ENCODE results near the gene CLDN16. TPM values are rescaled to one million over a fixed set of nuclear protein-coding genes. Genes with fewer than 3 reads are reported as not detected.
A peak's percentile ranks its signal among the peaks of the same experiment; 100 is the strongest.

The CLDN16 gene
- total and polyA plus RNA-seq, 2 donors (not counting 1 experiment from before 2014, with no cell fraction given), result 0.10 to 0.33 TPM

- no peaks in the 10 kb centered on the region for H3K9me3 ChIP-seq (ENCODE audit: control insufficient read depth, insufficient read depth, low read depth, low read length)
- no peak overlapping the region for H3K4me3 ChIP-seq (replicated peaks in 1 of 4; ENCODE audit: control extremely low read depth in 1 of 4, insufficient read depth in 1 of 4, low read depth in 3 of 4, low read length in 4 of 4)
- H3K27me3 ChIP-seq (ENCODE audit: control insufficient read depth, insufficient read depth, low read length), result no peaks in the 10 kb centered on the region
- H3K4me1 ChIP-seq (ENCODE audit: control insufficient read depth, extremely low read depth, insufficient read depth, low read length), result no peaks in the 10 kb centered on the region
- no peak overlapping the region for H3K9ac ChIP-seq (ENCODE audit: insufficient read depth, low read length)
- no peak overlapping the region for H3K4me2 ChIP-seq (ENCODE audit: extremely low read depth, insufficient read depth, low read length)
- peak overlapping the region; percentile 14 for H2AFZ ChIP-seq (ENCODE audit: low read length)
- H3K36me3 ChIP-seq (ENCODE audit: control insufficient read depth, insufficient read depth, low read length), result no peaks in the 10 kb centered on the region
- no peaks in the 10 kb centered on the region for H4K20me1 ChIP-seq (ENCODE audit: control insufficient read depth, extremely low read depth, insufficient read depth, low read length)
- DNase-seq (ENCODE audit: low read depth in 2 of 2), result peak in 1 of 2 donors; percentile 43
- TF ChIP-seq EZH2 (IDR thresholded peaks at IDR 0.05; ENCODE audit: low read length, missing control alignments) (no peak), CTCF (conservative IDR thresholded peaks at IDR 0.05 in 1 of 2, IDR thresholded peaks at IDR 0.05 in 1 of 2; ENCODE audit: low read depth in 1 of 2, low read length in 2 of 2) (peak; percentile 44 to 54)
- H3K27ac ChIP-seq (ENCODE audit: insufficient read depth, low read length), result no peak overlapping the region
- no peaks in the 10 kb centered on the region for H3K79me2 ChIP-seq (ENCODE audit: control insufficient read depth, insufficient read depth, low read length)
These were observed 55.3 kb downstream of the CLDN16 start for GRCh38 chr3:190443257-190443656.

GRCh38 chr3:190444006-190444405 is 56.0 kb downstream of the CLDN16 start:
- H3K9me3 ChIP-seq (ENCODE audit: control insufficient read depth, insufficient read depth, low read depth, low read length), result no peaks in the 10 kb centered on the region
- H4K20me1 ChIP-seq (ENCODE audit: control insufficient read depth, extremely low read depth, insufficient read depth, low read length), result no peaks in the 10 kb centered on the region
- H3K4me3 ChIP-seq (replicated peaks in 1 of 4; ENCODE audit: control extremely low read depth in 1 of 4, insufficient read depth in 1 of 4, low read depth in 3 of 4, low read length in 4 of 4), result no peak overlapping the region
- no peak for DNase-seq (ENCODE audit: low read depth in 2 of 2)
- H3K9ac ChIP-seq (ENCODE audit: insufficient read depth, low read length), result no peak overlapping the region
- TF ChIP-seq EZH2 (IDR thresholded peaks at IDR 0.05; ENCODE audit: low read length, missing control alignments) (no peak), CTCF (conservative IDR thresholded peaks at IDR 0.05 in 1 of 2, IDR thresholded peaks at IDR 0.05 in 1 of 2; ENCODE audit: low read depth in 1 of 2, low read length in 2 of 2) (no peak)
- H3K27me3 ChIP-seq (ENCODE audit: control insufficient read depth, insufficient read depth, low read length), result no peaks in the 10 kb centered on the region
- H3K79me2 ChIP-seq (ENCODE audit: control insufficient read depth, insufficient read depth, low read length), result no peaks in the 10 kb centered on the region
- no peak overlapping the region for H3K27ac ChIP-seq (ENCODE audit: insufficient read depth, low read length)
- H2AFZ ChIP-seq (ENCODE audit: low read length), result no peak overlapping the region
- H3K4me2 ChIP-seq (ENCODE audit: extremely low read depth, insufficient read depth, low read length), result no peak overlapping the region
- no peaks in the 10 kb centered on the region for H3K4me1 ChIP-seq (ENCODE audit: control insufficient read depth, extremely low read depth, insufficient read depth, low read length)
- H3K36me3 ChIP-seq (ENCODE audit: control insufficient read depth, insufficient read depth, low read length), result no peaks in the 10 kb centered on the region

- H3K9me3 ChIP-seq (ENCODE audit: control insufficient read depth, insufficient read depth, low read depth, low read length), result no peaks in the 10 kb centered on the region
- H2AFZ ChIP-seq (ENCODE audit: low read length), result no peak overlapping the region
- TF ChIP-seq CTCF (conservative IDR thresholded peaks at IDR 0.05 in 1 of 2, IDR thresholded peaks at IDR 0.05 in 1 of 2; ENCODE audit: low read depth in 1 of 2, low read length in 2 of 2) (no peak), EZH2 (IDR thresholded peaks at IDR 0.05; ENCODE audit: low read length, missing control alignments) (no peak)
- H3K4me1 ChIP-seq (ENCODE audit: control insufficient read depth, extremely low read depth, insufficient read depth, low read length), result no peaks in the 10 kb centered on the region
- no peak overlapping the region for H3K27ac ChIP-seq (ENCODE audit: insufficient read depth, low read length)
- H3K4me2 ChIP-seq (ENCODE audit: extremely low read depth, insufficient read depth, low read length), result no peak overlapping the region
- H4K20me1 ChIP-seq (ENCODE audit: control insufficient read depth, extremely low read depth, insufficient read depth, low read length), result no peaks in the 10 kb centered on the region
- H3K36me3 ChIP-seq (ENCODE audit: control insufficient read depth, insufficient read depth, low read length), result no peaks in the 10 kb centered on the region
- no peak overlapping the region for H3K9ac ChIP-seq (ENCODE audit: insufficient read depth, low read length)
- no peaks in the 10 kb centered on the region for H3K27me3 ChIP-seq (ENCODE audit: control insufficient read depth, insufficient read depth, low read length)
- H3K79me2 ChIP-seq (ENCODE audit: control insufficient read depth, insufficient read depth, low read length), result no peaks in the 10 kb centered on the region
- peak in 1 of 2 donors; percentile 45 for DNase-seq (ENCODE audit: low read depth in 2 of 2)
- H3K4me3 ChIP-seq (replicated peaks in 1 of 4; ENCODE audit: control extremely low read depth in 1 of 4, insufficient read depth in 1 of 4, low read depth in 3 of 4, low read length in 4 of 4), result no peak overlapping the region
These were observed 56.7 kb downstream of the CLDN16 start for GRCh38 chr3:190444576-190445145.

All from fibroblast of lung (primary cell).